Esophagus muscularis mucosa (tissue), 3 donors: ENCODE results near the gene PLEKHF1.

ENCODE experiments used
- POLR2A ChIP-seq: fragments of 450-650 bp; IDR thresholded peaks from one replicate; pipeline ENCODE4 v1.6.1; 2017; ENCODE audit warnings: antibody characterized with exemption, moderate library complexity, mild to moderate bottlenecking, low read depth
- TF ChIP-seq, protein P1 (sequence below), 3 experiments: fragments of 200-600 bp in 2 of 3; fragments of 450-650 bp in 1 of 3; sonication (generic) in 2 of 3; IDR thresholded peaks; one replicate each; pipeline ENCODE4 v1.5.1; 2017 to 2019; ENCODE audit warnings: antibody characterized with exemption in 3 of 3, mild to moderate bottlenecking in 2 of 3, moderate library complexity in 1 of 3

DNA sequence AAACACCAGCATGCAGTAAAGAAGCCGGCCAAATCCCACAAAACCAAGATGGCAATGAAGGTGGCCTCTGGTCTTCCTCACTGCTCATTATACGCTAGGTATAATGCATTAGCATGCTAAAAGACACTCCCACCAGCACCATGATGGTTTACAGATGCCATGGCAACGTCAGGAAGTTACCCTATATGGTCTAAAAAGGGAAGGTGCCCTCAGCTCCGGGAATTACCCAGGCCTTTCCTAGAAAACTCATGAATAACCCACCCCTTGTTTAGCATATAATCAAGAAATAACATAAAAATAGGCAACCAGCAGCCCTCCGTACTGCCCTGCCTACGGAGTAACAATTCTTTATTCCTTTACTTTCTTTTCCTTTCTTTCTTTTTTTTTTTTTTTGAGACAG is 21.1 kb upstream of the PLEKHF1 start:
- TF ChIP-seq, protein P1, sequence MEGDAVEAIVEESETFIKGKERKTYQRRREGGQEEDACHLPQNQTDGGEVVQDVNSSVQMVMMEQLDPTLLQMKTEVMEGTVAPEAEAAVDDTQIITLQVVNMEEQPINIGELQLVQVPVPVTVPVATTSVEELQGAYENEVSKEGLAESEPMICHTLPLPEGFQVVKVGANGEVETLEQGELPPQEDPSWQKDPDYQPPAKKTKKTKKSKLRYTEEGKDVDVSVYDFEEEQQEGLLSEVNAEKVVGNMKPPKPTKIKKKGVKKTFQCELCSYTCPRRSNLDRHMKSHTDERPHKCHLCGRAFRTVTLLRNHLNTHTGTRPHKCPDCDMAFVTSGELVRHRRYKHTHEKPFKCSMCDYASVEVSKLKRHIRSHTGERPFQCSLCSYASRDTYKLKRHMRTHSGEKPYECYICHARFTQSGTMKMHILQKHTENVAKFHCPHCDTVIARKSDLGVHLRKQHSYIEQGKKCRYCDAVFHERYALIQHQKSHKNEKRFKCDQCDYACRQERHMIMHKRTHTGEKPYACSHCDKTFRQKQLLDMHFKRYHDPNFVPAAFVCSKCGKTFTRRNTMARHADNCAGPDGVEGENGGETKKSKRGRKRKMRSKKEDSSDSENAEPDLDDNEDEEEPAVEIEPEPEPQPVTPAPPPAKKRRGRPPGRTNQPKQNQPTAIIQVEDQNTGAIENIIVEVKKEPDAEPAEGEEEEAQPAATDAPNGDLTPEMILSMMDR (IDR thresholded peaks at IDR 0.05), result no peak
- no peak for TF ChIP-seq POLR2A
